Fibroblast of villous mesenchyme (primary cell): ENCODE data around the gene CFAP58. TPM values are rescaled to one million over a fixed set of nuclear protein-coding genes. Genes with fewer than 3 reads are reported as not detected.

ENCODE experiments used
- DNase-seq: peaks from one replicate; pipeline ENCODE4 v3.0.0-alpha.2; 2010; ENCODE audit warnings: low read depth
- H3K4me3 ChIP-seq: 2 replicates; pipeline ENCODE4 v1.5.1; 2011; ENCODE audit warnings: low read depth, mild to moderate bottlenecking, low read length
- CTCF ChIP-seq: IDR thresholded peaks from 2 replicates; pipeline ENCODE4 v1.5.1; 2012; ENCODE audit warnings: low read depth, mild to moderate bottlenecking, low read length; ENCODE audit not compliant: insufficient read depth
- total RNA-seq: library from RNA; depleted of rRNA; stranded (reverse); fragments of >200 nt; gene quantifications from 2 replicates; pipeline ENCODE4 v1.2.3, GENCODE V29; 2012

Gene CFAP58
- total RNA-seq, 1 donor: 0.43 TPM

GRCh38 chr10:104350127-104350635 is 3.5 kb upstream of the CFAP58 start:
- peak; percentile 80 for DNase-seq
- peak; percentile 68 for TF ChIP-seq CTCF
- no peak overlapping the region for H3K4me3 ChIP-seq

- no peak overlapping the region for H3K4me3 ChIP-seq
- TF ChIP-seq CTCF: no peak
- DNase-seq: peak; percentile 26
Measured at GRCh38 chr10:104351061-104351702, 2.5 kb upstream of the CFAP58 start.

- peak overlapping the region; percentile 2 for H3K4me3 ChIP-seq
Measured at GRCh38 chr10:104351919-104352318, 1.7 kb upstream of the CFAP58 start.

GRCh38 chr10:104359811-104360210 is 6.2 kb downstream of the CFAP58 start:
- H3K4me3 ChIP-seq: no peak overlapping the region
- no peak for DNase-seq
- TF ChIP-seq CTCF: no peak

More at GRCh38 chr10:104351919-104352318, 1.7 kb upstream of the CFAP58 start:
- TF ChIP-seq CTCF: no peak
- no peak for DNase-seq

GRCh38 chr10:104367904-104368303 is 14.3 kb downstream of the CFAP58 start:
- no peak for DNase-seq
- no peak overlapping the region for H3K4me3 ChIP-seq
- no peak for TF ChIP-seq CTCF

- no peak overlapping the region for H3K4me3 ChIP-seq
- TF ChIP-seq CTCF: no peak
- no peak for DNase-seq
Measured at GRCh38 chr10:104368381-104368780, 14.7 kb downstream of the CFAP58 start.

- DNase-seq: no peak
- TF ChIP-seq CTCF: no peak
- H3K4me3 ChIP-seq: no peak overlapping the region
Measured at GRCh38 chr10:104371753-104372152, 18.1 kb downstream of the CFAP58 start.
